Erythroblast (primary cell): ENCODE measurements around the gene SENP8.

Source experiments
- GATA1 ChIP-seq: IDR thresholded peaks from 2 replicates; pipeline ENCODE4 v1.6.1; 2011; ENCODE audit warnings: low read depth, mild to moderate bottlenecking, control low read depth, low read length, moderate library complexity
- POLR2A ChIP-seq: IDR thresholded peaks from 2 replicates; pipeline ENCODE4 v1.6.1; 2011; ENCODE audit warnings: mild to moderate bottlenecking, low read length

DNA sequence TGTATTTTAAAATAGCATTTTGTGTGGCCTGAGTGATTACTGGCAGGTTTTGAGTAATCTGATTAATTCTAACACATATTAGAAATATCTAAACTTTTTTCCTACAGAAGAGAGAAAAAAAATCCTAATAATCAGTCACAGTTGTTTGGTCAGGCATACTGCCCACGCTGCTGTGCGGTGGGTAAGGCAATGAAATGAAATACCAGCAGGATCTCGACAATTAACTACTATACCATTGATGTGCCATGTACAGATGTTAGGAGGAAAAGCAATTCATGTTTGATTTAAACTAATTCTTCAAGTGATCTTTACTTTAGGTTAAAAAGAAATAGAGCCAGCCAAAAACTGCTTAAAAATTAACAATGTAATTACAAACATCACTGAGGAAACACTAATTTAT, 74.2 kb downstream of the SENP8 start:
- no peak for TF ChIP-seq POLR2A
- no peak for TF ChIP-seq GATA1
